HG03571 (cell line): ENCODE measurements around the gene TMEM135.
"Not testable (repeated sequence)": the region's sequence is repeated elsewhere in the genome, so short reads cannot be mapped to it uniquely, and the experiment has no call there.

Source experiments
- ATAC-seq: cut with Tn5 transposase; IDR thresholded peaks from one replicate; pipeline ENCODE4 v1.9.1; 2021; ENCODE audit not compliant: unreplicated experiment

TMEM135 gene

GRCh38 chr11:87037450-87038234 is at the start of gene TMEM135:
Gene TMEM135 (plus strand): TSS chr11:87037934. CDS start chr11:87038046, 112 bp downstream.
- ATAC-seq = peak; percentile 99

- no peak for ATAC-seq
These were observed 49.3 kb upstream of the TMEM135 start for GRCh38 chr11:86988351-86988881.

GRCh38 chr11:86990031-86990430 is 47.7 kb upstream of the TMEM135 start:
- no peak for ATAC-seq

DNA sequence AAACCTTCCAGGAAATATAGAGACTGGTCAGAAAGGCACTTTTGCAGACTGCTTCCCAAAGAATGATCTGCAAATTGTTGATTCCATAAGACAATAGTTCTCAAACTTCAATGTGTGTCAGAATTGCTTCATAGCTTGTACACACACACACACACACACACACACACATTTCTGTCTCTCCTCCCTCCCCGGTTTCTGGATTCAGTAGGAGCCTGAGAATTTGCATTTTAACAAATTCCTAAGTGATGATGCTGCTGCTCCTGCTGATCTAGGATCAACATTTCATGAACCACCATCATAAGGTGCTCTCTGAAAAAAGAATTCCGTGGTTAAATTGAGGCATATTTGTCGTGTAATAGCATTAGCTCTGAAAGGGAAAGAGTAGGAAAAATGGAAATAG is 47.2 kb upstream of the TMEM135 start:
- ATAC-seq = no peak

- no peak for ATAC-seq
These were observed 46.4 kb upstream of the TMEM135 start for GRCh38 chr11:86991341-86991740.

- not testable (repeated sequence) for ATAC-seq
These were observed 45.4 kb upstream of the TMEM135 start for GRCh38 chr11:86992340-86992739.

DNA sequence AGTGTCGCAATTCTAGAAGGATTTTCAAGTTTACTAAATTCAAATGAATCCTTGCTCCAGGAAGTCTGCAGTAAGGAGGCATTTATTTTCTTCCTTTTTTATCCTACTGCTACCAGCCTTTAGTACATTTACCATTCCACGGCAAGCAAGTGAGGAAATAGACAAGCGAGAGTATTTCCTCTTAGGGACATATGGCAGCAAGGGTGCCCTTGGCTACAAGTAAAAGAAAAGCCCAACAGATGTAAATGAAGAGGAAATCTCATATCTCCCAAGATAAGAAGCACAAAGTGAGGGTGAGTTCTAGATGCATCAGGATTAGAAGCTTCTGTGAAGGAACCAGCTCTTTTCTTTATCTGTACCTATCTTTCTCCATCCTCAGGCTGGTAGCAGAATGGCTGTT is 44.7 kb upstream of the TMEM135 start:
- ATAC-seq = no peak

GRCh38 chr11:86996953-86997570 is 40.7 kb upstream of the TMEM135 start:
- no peak for ATAC-seq

DNA sequence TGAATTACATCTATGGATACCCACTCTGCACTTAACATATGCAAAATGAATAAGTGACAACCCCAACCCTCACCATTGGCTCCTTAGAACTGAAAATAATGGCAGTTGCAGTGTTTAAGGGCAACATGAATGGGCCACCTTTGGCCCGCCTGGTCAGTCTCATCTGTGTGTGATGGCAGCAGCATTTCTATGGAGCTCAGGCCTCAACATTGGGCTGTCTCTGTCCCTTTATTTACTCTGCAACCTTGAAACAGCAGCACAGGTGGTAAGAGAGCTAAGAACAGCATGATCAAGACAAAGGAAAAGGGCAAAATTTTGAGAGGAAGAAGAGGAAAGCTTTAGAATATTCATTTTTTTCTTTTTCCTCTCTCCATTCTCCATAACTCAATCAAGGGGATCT is 38.3 kb upstream of the TMEM135 start:
- no peak for ATAC-seq

- ATAC-seq = no peak
These were observed 37.6 kb upstream of the TMEM135 start for GRCh38 chr11:86999859-87000753.

- ATAC-seq = no peak
These were observed 34.8 kb upstream of the TMEM135 start for GRCh38 chr11:87002918-87003317.

- not testable (repeated sequence) for ATAC-seq
These were observed 33.5 kb upstream of the TMEM135 start for GRCh38 chr11:87004281-87004680.

DNA sequence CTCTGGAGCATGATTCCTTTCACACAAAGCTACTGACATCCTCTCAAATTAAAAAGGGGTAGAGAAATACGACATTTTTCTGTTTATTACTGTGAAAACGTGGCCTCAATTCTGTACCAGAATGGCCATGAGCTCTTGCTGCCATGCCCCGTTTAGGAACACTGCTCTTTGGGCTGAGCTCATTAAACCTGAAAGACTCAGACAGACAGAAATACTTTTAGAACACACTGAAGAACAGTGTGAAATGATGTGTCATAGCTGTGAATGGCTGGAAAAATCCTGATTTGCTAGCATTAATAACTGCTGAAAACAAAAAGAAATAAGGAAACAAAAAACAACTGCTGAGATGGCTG is 32.2 kb upstream of the TMEM135 start:
- no peak for ATAC-seq

GRCh38 chr11:87006035-87006434 is 31.7 kb upstream of the TMEM135 start:
- no peak for ATAC-seq

DNA sequence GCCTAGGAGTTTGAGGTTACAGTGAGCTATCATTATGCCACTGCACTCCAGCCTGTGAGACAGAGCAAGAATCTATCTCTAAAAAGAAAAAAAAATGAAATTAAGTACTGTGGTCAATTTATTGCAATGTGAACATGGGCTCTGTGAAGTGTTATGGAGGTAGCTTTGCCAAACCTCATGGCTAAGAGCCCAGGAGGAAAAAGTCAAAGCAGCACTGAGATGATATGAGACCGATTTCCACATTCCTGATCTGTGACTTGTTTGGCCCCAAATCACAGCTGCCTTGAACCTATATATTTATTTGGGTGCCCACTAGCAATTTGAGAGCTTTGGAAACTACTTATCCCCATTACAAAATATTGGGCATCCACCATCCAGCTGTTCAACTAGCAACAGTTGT is 29.8 kb upstream of the TMEM135 start:
- no peak for ATAC-seq

GRCh38 chr11:87012089-87012488 is 25.6 kb upstream of the TMEM135 start:
- ATAC-seq = no peak

DNA sequence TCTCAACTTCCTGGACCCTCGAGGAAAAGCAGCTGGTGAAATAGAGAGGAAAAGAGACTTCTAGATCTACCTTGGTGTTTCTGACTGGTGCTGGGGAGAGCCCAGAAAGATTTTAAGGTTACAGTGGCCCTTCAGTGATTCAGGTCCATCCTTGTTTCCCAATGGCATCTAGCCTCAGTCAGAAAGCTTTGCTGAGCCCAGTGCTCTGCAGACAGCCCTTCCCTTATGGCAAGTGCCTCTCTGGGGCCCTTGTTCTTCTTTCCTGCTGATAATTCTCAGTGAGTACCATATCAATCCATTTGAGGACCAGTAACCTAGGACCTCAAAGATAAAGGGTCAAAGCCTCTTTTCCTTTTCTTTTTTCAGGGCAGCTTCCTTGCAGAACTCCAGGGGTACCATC is 25.1 kb upstream of the TMEM135 start:
- no peak for ATAC-seq

DNA sequence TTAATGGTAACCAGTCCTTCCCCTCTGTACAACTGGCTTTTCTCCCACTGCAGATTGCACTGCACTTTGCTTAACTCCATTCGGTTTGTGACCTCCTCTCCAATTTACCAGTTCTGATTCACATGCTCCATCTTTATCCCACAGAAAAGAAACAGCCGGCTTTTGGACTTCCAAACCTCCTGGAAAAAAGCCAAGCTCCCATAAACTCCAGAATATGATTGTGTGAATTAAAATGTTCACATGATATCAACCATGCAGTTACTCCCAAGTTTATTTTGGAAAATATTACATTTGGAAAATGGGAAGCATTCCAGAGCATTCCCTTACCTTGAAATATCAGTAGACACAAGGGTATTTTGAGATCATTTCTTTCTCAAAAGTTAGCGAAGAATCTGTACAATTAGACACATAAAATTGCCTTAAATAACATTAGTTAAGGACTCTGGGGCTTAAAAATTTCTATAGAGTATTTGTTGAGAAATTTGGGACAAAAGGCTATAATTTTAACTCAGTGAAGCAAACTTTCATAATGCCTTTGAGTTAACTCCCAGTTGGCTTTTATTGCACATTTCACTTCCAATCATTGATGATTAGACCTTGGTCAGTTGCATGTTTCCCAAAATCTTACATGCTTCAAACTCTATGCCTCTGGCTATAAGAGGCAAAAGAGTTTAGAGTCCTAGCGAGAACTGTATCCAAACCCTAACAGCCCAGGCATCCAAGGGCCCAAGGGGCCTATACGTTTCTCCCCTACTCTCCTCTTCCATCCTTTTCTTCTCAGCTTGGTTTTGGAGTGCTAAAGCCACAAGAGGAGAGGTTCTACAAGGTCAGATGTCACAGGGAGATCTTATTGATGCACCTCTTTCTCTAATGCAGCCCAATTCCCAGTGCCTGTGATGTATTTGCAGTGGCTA is 23.6 kb upstream of the TMEM135 start:
- no peak for ATAC-seq

DNA sequence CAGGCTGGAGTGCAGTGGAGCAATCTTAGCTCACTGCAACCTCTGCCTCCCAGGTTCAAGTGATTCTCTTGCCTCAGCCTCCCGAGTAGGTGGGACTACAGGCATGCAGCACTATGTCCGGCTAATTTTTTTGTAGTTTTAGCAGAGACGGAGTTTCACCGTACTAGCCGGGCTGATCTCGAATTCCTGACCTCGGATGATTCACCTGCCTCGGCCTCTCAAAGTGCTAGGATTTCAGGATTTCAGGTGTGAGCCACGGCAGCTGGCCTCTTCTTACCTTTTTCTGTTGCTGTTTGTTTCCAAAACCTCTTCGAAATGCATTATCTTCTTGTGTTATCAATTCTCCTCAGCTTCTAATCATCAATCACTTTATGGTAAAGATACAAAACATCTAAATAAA is 22.1 kb upstream of the TMEM135 start:
- ATAC-seq = no peak

- no peak for ATAC-seq
These were observed 18.0 kb upstream of the TMEM135 start for GRCh38 chr11:87019613-87020271.
